CD4-positive, alpha-beta T cell (primary cell): ENCODE measurements around the gene RBM20. TPM values are rescaled to one million over a fixed set of nuclear protein-coding genes. Genes with fewer than 3 reads are reported as not detected.
A peak's percentile ranks its signal among the peaks of the same experiment; 100 is the strongest.

Experiments used
- ATAC-seq: fragments of 200-7000 bp; cut with Tn5 transposase; one replicate; pipeline ENCODE4 v1.10.0; 2022; ENCODE audit warnings: mild to moderate bottlenecking; ENCODE audit not compliant: poor library complexity
- CTCF ChIA-PET: fragments of 350-600 bp; sonication (Branson Sonifier 250); formaldehyde crosslinking; loops from one replicate; lab custom pipeline; 2021; ENCODE audit warnings: antibody characterized with exemption, inconsistent platforms; lab: Charles Lee
- POLR2A ChIA-PET: fragments of 350-600 bp; sonication (Branson Sonifier 250); formaldehyde crosslinking; loops from one replicate; lab custom pipeline; 2021; ENCODE audit warnings: antibody characterized with exemption, inconsistent platforms; lab: Charles Lee
- DNase-seq, 14 experiments: peaks; one replicate each; pipeline ENCODE4 v3.0.0-alpha.2; 2013 to 2020; ENCODE audit warnings: mixed read lengths in 2 of 14
- H3K27ac ChIP-seq, 2 donors: one replicate each; pipeline versions ENCODE4 v1.5.1 to v1.7.0; 2013; ENCODE audit warnings: low read length in 2 of 2, low read depth in 1 of 2, mild to moderate bottlenecking in 1 of 2
- H3K27me3 ChIP-seq, 2 experiments: 1 replicate in 1 of 2; 2 replicates in 1 of 2; pipeline versions ENCODE4 v1.6.1 to v1.7.0; 2013; ENCODE audit warnings: low read length in 2 of 2, control low read depth in 1 of 2, mild to moderate bottlenecking in 1 of 2, moderate library complexity in 1 of 2; ENCODE audit not compliant: insufficient read depth in 2 of 2, control insufficient read depth in 1 of 2
- H3K36me3 ChIP-seq: one replicate; pipeline ENCODE4 v1.6.1; 2013; ENCODE audit warnings: low read length, control low read depth; ENCODE audit not compliant: insufficient read depth
- H3K4me1 ChIP-seq: one replicate; pipeline ENCODE4 v1.6.1; 2013; ENCODE audit warnings: low read length, control low read depth; ENCODE audit not compliant: insufficient read depth
- H3K4me3 ChIP-seq: one replicate; pipeline ENCODE4 v1.5.1; 2013; ENCODE audit warnings: mild to moderate bottlenecking, low read length, moderate library complexity
- H3K9me3 ChIP-seq, 2 experiments: 1 replicate in 1 of 2; 2 replicates in 1 of 2; pipeline versions ENCODE4 v1.6.1 to v1.7.0; 2013; ENCODE audit warnings: low read length in 2 of 2, mild to moderate bottlenecking in 2 of 2, control low read depth in 1 of 2, moderate library complexity in 1 of 2; ENCODE audit not compliant: control insufficient read depth in 1 of 2, insufficient read depth in 1 of 2
- H3K27ac Mint-ChIP-seq: one replicate; pipeline ENCODE4 v1.8.0; 2020; ENCODE audit warnings: mixed read lengths
- H3K27me3 Mint-ChIP-seq: one replicate; pipeline ENCODE4 v1.8.0; 2021; ENCODE audit warnings: mixed read lengths
- H3K36me3 Mint-ChIP-seq: one replicate; pipeline ENCODE4 v1.8.0; 2021; ENCODE audit warnings: low read depth, mixed read lengths
- H3K4me1 Mint-ChIP-seq: one replicate; pipeline ENCODE4 v1.8.0; 2021; ENCODE audit warnings: low read depth, mixed read lengths
- H3K4me3 Mint-ChIP-seq: one replicate; pipeline ENCODE4 v1.8.0; 2020; ENCODE audit warnings: mild to moderate bottlenecking, mixed read lengths
- H3K9me3 Mint-ChIP-seq: one replicate; pipeline ENCODE4 v1.8.0; 2020; ENCODE audit warnings: mixed read lengths
- intact Hi-C, 2 experiments: fragments of 100-400 bp; cut with DNase I in 1 of 2; cut with micrococcal nuclease in 1 of 2; formaldehyde crosslinking; loops; one replicate each; pipeline versions ENCODE4 v1.15.1 to v1.9.0; 2023 to 2025; cut with DNase I, micrococcal nuclease
- total RNA-seq, 174 experiments: library from RNA in 2 of 174; stranded (reverse) in 2 of 174; gene quantifications; one replicate each; pipeline ENCODE4 v1.2.3 and lab custom pipeline; 2021 to 2026
- TF ChIP-seq, protein P1 (sequence below): fragments of 200-600 bp; IDR thresholded peaks from one replicate; pipeline ENCODE4 v1.8.0; 2022; ENCODE audit warnings: antibody characterized with exemption, mild to moderate bottlenecking

The RBM20 gene
- total RNA-seq, 2 experiments from 2014 or later, result 0.91 to 1.1 TPM

DNA sequence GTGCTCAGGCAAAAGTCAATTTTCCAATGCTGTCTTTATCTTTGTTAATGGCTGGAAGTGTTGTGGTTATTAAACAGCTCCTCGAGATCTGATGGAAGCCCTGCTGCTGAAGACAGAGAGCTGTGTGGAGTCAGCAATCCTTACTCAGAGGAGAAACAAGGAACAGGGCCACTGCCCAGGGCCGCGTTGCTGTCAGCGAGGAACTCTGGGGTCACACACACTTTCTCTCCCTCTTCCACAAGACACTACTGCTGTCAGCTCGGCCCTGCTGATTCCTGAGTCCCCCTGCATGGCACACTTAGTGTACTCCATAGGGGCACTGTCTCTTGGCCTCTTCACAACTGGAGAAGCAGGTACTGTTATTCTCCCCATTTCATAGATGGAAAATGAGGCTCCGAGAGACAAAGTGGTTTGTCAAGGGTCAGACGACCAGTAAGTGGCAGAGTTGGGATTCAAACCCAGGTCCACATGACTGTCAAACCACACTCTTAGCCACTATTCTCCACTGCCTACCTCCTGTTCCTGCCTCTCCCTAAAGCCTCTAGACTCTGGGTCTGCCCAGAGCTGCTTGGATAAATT, 198.3 kb downstream of the RBM20 start:
- no peak overlapping the region for H3K4me3 Mint-ChIP-seq
- peak overlapping the region in 1 of 2 donors; percentile 39 for H3K27ac ChIP-seq
- peaks cover 49% of the 10 kb centered on the region for H3K4me1 Mint-ChIP-seq
- DNase-seq (no peak), ATAC-seq (no peak)
- H3K9me3 Mint-ChIP-seq, result no peaks in the 10 kb centered on the region
- no peaks in the 10 kb centered on the region for H3K36me3 ChIP-seq
- intact Hi-C loops, result no loop called here
- H3K4me1 ChIP-seq, result peaks cover 56% of the 10 kb centered on the region
- no peaks in the 10 kb centered on the region for H3K27me3 Mint-ChIP-seq
- H3K36me3 Mint-ChIP-seq, result no peaks in the 10 kb centered on the region
- TF ChIP-seq, protein P1, sequence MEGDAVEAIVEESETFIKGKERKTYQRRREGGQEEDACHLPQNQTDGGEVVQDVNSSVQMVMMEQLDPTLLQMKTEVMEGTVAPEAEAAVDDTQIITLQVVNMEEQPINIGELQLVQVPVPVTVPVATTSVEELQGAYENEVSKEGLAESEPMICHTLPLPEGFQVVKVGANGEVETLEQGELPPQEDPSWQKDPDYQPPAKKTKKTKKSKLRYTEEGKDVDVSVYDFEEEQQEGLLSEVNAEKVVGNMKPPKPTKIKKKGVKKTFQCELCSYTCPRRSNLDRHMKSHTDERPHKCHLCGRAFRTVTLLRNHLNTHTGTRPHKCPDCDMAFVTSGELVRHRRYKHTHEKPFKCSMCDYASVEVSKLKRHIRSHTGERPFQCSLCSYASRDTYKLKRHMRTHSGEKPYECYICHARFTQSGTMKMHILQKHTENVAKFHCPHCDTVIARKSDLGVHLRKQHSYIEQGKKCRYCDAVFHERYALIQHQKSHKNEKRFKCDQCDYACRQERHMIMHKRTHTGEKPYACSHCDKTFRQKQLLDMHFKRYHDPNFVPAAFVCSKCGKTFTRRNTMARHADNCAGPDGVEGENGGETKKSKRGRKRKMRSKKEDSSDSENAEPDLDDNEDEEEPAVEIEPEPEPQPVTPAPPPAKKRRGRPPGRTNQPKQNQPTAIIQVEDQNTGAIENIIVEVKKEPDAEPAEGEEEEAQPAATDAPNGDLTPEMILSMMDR, result no peak
- no peaks in the 10 kb centered on the region for H3K9me3 ChIP-seq
- H3K27ac Mint-ChIP-seq, result peak overlapping the region; percentile 59
- H3K4me3 ChIP-seq, result no peak overlapping the region
- CTCF ChIA-PET, result no interaction called here
- no peaks in the 10 kb centered on the region for H3K27me3 ChIP-seq
- POLR2A ChIA-PET, result interaction anchor here (0.5 to 2.1 kb wide), 6 partner anchors 15 to 40 kb away, joined by 3 to 9 read pairs (median 4); partner anchors contain the start of gene PDCD4

DNA sequence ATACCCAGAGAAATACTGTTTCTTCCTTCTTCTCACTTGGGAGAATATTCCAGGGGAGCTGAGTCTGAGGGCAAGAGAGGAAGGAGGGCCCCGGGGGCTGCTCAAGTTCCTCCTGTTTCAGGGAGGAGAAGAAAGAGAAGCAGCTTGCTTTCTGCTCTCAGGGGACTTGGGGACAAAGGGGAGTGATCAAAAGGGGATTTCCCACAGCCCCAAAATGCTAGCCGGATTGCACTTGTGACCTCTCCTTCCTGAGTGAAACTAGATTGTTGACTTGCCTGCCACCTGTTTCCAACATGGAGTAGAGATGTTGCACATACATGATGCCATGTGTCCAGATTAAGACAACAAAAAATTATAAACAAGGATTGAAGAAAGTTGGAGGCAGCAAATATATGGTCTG, 198.9 kb downstream of the RBM20 start:
- H3K9me3 ChIP-seq, result no peaks in the 10 kb centered on the region
- CTCF ChIA-PET, result no interaction called here
- Mint-ChIP-seq H3K36me3 (no peaks in the 10 kb centered on the region), H3K4me3 (no peak overlapping the region), H3K27ac (peak overlapping the region; percentile 59), H3K4me1 (peaks cover 43% of the 10 kb centered on the region), H3K27me3 (no peaks in the 10 kb centered on the region), H3K9me3 (no peaks in the 10 kb centered on the region)
- ATAC-seq, result peak; percentile 92
- H3K27ac ChIP-seq, result peak overlapping the region in 1 of 2 donors; percentile 39
- TF ChIP-seq, protein P1, result no peak
- DNase-seq, result peak in 11 of 14 experiments; percentile 15 to 85 (median 30)
- no peaks in the 10 kb centered on the region for H3K36me3 ChIP-seq
- H3K4me3 ChIP-seq, result no peak overlapping the region
- POLR2A ChIA-PET, result interaction anchor here (1.1 to 2.1 kb wide), 7 partner anchors 10 to 41 kb away, joined by 3 to 9 read pairs (median 4); partner anchors contain the start of gene PDCD4
- peaks cover 54% of the 10 kb centered on the region for H3K4me1 ChIP-seq
- intact Hi-C loops, result no loop called here
- H3K27me3 ChIP-seq, result no peaks in the 10 kb centered on the region

DNA sequence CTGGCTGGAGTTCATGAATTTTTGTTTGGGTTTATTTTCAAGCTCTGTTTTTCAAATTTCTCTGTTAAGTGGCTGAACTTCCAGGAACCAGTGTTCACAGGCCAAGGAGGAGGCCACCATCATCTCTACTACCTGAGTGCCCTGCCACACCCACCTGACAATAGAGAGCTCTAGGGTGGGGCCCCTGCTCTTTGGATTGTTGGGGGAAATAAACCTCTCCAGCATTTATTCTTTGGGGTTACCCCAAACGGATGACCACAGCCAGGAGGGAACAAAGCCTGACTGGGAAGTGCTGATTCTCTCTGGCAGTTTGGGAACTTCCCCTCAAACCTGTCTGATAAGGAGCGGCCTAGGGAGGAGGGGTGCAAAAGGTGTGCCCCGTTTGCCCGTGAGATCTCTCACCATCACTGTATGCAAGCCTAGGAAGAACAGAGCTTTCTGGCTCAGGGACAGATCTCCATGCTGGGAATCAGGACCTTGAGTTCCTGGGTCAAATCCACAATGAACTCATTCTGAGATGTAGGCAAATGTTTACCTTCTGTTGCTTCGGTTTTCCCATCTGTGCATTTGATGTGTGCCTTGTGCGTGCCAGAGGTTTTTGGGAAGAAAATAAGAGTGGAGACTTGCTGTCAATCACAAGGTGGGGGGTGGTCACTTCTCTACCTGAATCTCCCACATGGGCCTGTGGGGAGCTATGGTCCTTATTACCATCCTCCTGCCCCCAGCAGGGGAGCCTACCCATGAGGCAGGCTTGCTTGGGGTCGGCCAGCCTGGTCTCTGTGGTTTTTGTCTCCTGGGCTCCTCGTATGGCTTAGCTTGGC, 199.9 kb downstream of the RBM20 start:
- peaks cover 54% of the 10 kb centered on the region for H3K4me1 ChIP-seq
- Mint-ChIP-seq H3K4me1 (peaks cover 47% of the 10 kb centered on the region), H3K27ac (no peak overlapping the region), H3K36me3 (no peaks in the 10 kb centered on the region), H3K9me3 (no peaks in the 10 kb centered on the region), H3K4me3 (no peak overlapping the region), H3K27me3 (no peaks in the 10 kb centered on the region)
- H3K36me3 ChIP-seq, result no peaks in the 10 kb centered on the region
- no peak overlapping the region for H3K27ac ChIP-seq
- ATAC-seq (no peak), DNase-seq (no peak)
- no peaks in the 10 kb centered on the region for H3K27me3 ChIP-seq
- TF ChIP-seq, protein P1, result no peak
- ChIA-PET CTCF (interaction anchor here (0.5 kb wide), 1 partner anchor 45 kb away, joined by 3 read pairs; no protein-coding TSS in a partner anchor), POLR2A (interaction anchor here (1.1 to 2.1 kb wide), 8 partner anchors 9 to 42 kb away, joined by 3 to 9 read pairs (median 4); partner anchors contain the start of gene PDCD4)
- intact Hi-C loops, result no loop called here
- H3K4me3 ChIP-seq, result no peak overlapping the region
- H3K9me3 ChIP-seq, result no peaks in the 10 kb centered on the region
